PC-3 (cell line): ENCODE results near the gene CCDC110. TPM values are rescaled to one million over a fixed set of nuclear protein-coding genes. Genes with fewer than 3 reads are reported as not detected.

ENCODE experiments used
- ATAC-seq: fragments of 200-7000 bp; cut with Tn5 transposase; 2 replicates; pipeline ENCODE4 v1.9.1; 2020; ENCODE audit warnings: mild to moderate bottlenecking, moderate library complexity
- BruUV-seq: library from RNA; stranded (reverse); fragments of 400-500 nt; replicated peaks from 2 replicates; lab custom pipeline; 2021; lab: Mats Ljungman, UMichigan
- CTCF ChIA-PET: fragments of 300-600 bp; sonication (Branson Sonifier 250); formaldehyde crosslinking; loops from one replicate; lab custom pipeline; 2022; ENCODE audit warnings: antibody characterized with exemption; lab: Charles Lee
- POLR2A ChIA-PET: fragments of 300-600 bp; sonication (Branson Sonifier 250); formaldehyde crosslinking; loops from one replicate; lab custom pipeline; 2022; ENCODE audit warnings: antibody characterized with exemption; ENCODE audit not compliant: unreplicated experiment; lab: Charles Lee
- DNase-seq: peaks from one replicate; pipeline ENCODE4 v3.0.0-alpha.2; 2015
- H2AFZ ChIP-seq: fragments of 300-600 bp; sonication (generic); 2 replicates; pipeline ENCODE4 v1.6.0; 2016; ENCODE audit warnings: antibody characterized with exemption, low read length
- H3F3A ChIP-seq: fragments of 300-600 bp; sonication (generic); one replicate; pipeline ENCODE4 v1.6.0; 2017; ENCODE audit warnings: antibody characterized with exemption, low read length, control low read depth, mild to moderate bottlenecking; ENCODE audit not compliant: unreplicated experiment
- H3K27ac ChIP-seq: fragments of 300-600 bp; sonication (generic); 2 replicates; pipeline ENCODE4 v1.5.1; 2016; ENCODE audit warnings: mild to moderate bottlenecking, low read length
- H3K27me3 ChIP-seq: fragments of 300-600 bp; sonication (generic); 2 replicates; pipeline ENCODE4 v1.6.1; 2016; ENCODE audit warnings: low read length, mixed read lengths
- H3K36me3 ChIP-seq: fragments of 300-600 bp; sonication (generic); 2 replicates; pipeline ENCODE4 v1.6.1; 2016; ENCODE audit warnings: low read depth, mixed run types, low read length, mixed read lengths
- H3K4me1 ChIP-seq: fragments of 300-600 bp; sonication (generic); 2 replicates; pipeline ENCODE4 v1.5.1; 2016; ENCODE audit warnings: low read length; ENCODE audit not compliant: insufficient read depth
- H3K4me2 ChIP-seq: fragments of 300-600 bp; sonication (generic); 2 replicates; pipeline ENCODE4 v1.6.0; 2016; ENCODE audit warnings: low read length
- H3K4me3 ChIP-seq: fragments of 300-600 bp; sonication (generic); 2 replicates; pipeline ENCODE4 v1.5.1; 2016; ENCODE audit warnings: mild to moderate bottlenecking, low read length, mixed read lengths
- H3K79me2 ChIP-seq: fragments of 300-600 bp; sonication (generic); 2 replicates; pipeline ENCODE4 v1.6.1; 2017; ENCODE audit warnings: low read length, mixed read lengths
- H3K9ac ChIP-seq: fragments of 300-600 bp; sonication (generic); 2 replicates; pipeline ENCODE4 v1.6.0; 2016; ENCODE audit warnings: mild to moderate bottlenecking, low read length
- H3K9me2 ChIP-seq: fragments of 300-600 bp; sonication (generic); replicated peaks from 2 replicates; pipeline ENCODE4 v1.6.1; 2016; ENCODE audit warnings: mixed run types, low read length, mixed read lengths
- H3K9me3 ChIP-seq: fragments of 300-600 bp; sonication (generic); 2 replicates; pipeline ENCODE4 v1.6.1; 2016; ENCODE audit warnings: low read length, mixed read lengths
- H4K20me1 ChIP-seq: fragments of 300-600 bp; sonication (generic); 2 replicates; pipeline ENCODE4 v1.6.1; 2016; ENCODE audit warnings: low read length, mixed read lengths
- CTCF ChIP-seq: fragments of 300-600 bp; sonication (generic); conservative IDR thresholded peaks from 2 replicates; pipeline ENCODE4 v1.5.1; 2017; ENCODE audit warnings: antibody characterized with exemption, low read depth, mild to moderate bottlenecking, low read length
- EZH2 ChIP-seq: fragments of 300-600 bp; sonication (generic); IDR thresholded peaks from one replicate; pipeline ENCODE4 v1.6.1; 2017; ENCODE audit warnings: antibody characterized with exemption, mild to moderate bottlenecking, low read length; ENCODE audit not compliant: unreplicated experiment
- EZH2phosphoT487 ChIP-seq: fragments of 300-600 bp; sonication (generic); IDR thresholded peaks from 2 replicates; pipeline ENCODE4 v1.6.1; 2018; ENCODE audit warnings: mild to moderate bottlenecking, antibody characterized with exemption, low read length, borderline replicate concordance
- intact Hi-C: fragments of 100-400 bp; cut with micrococcal nuclease; formaldehyde crosslinking; loops from 2 replicates; pipeline ENCODE4 v1.9.0; 2023
- total RNA-seq: library from RNA; depleted of rRNA; stranded (reverse); fragments of >200 nt; gene quantifications from 2 replicates; pipeline ENCODE4 v1.2.3, GENCODE V29; 2014

CCDC110 gene
- total RNA-seq, 1 experiment from 2014 or later = 0.62 TPM

- H3F3A ChIP-seq = no peaks in the 10 kb centered on the region
- ChIA-PET CTCF (no interaction called here), POLR2A (no interaction called here)
- no peak overlapping the region for H3K4me2 ChIP-seq
- TF ChIP-seq CTCF (no peak), EZH2phosphoT487 (no peak), EZH2 (no peak)
- H4K20me1 ChIP-seq = no peaks in the 10 kb centered on the region
- no peak overlapping the region for H2AFZ ChIP-seq
- H3K79me2 ChIP-seq = no peaks in the 10 kb centered on the region
- H3K27ac ChIP-seq = no peak overlapping the region
- intact Hi-C loops = no loop called here
- no peaks in the 10 kb centered on the region for H3K9me3 ChIP-seq
- no peak overlapping the region for H3K9ac ChIP-seq
- DNase-seq = no peak
- no peaks in the 10 kb centered on the region for H3K36me3 ChIP-seq
- no peak for ATAC-seq
- H3K9me2 ChIP-seq = no peaks in the 10 kb centered on the region
- H3K4me3 ChIP-seq = no peak overlapping the region
- no peaks in the 10 kb centered on the region for H3K27me3 ChIP-seq
- H3K4me1 ChIP-seq = peaks cover 5% of the 10 kb centered on the region; the same call in 1 of the 2 replicates
- no TSS peak for BruUV-seq
These were observed 5.8 kb downstream of the CCDC110 start for GRCh38 chr4:185465707-185466106.

- CTCF ChIA-PET = no interaction called here
- H3K9me2 ChIP-seq = no peaks in the 10 kb centered on the region
- no TSS peak for BruUV-seq
- DNase-seq = no peak
- H2AFZ ChIP-seq = no peak overlapping the region
- POLR2A ChIA-PET = no interaction called here
- no peaks in the 10 kb centered on the region for H3K4me1 ChIP-seq
- no peak overlapping the region for H3K9ac ChIP-seq
- no peaks in the 10 kb centered on the region for H3K36me3 ChIP-seq
- H3K9me3 ChIP-seq = no peaks in the 10 kb centered on the region
- no peak; the same call in 1 of the 2 replicates for ATAC-seq
- intact Hi-C loops = no loop called here
- no peak for TF ChIP-seq EZH2phosphoT487
- TF ChIP-seq EZH2 = no peak
- no peak for TF ChIP-seq CTCF
- H3K79me2 ChIP-seq = no peaks in the 10 kb centered on the region
- no peaks in the 10 kb centered on the region for H3F3A ChIP-seq
- no peaks in the 10 kb centered on the region for H3K27me3 ChIP-seq
- no peak overlapping the region for H3K4me2 ChIP-seq
- H4K20me1 ChIP-seq = no peaks in the 10 kb centered on the region
- H3K4me3 ChIP-seq = no peak overlapping the region
- no peak overlapping the region for H3K27ac ChIP-seq
These were observed 6.6 kb downstream of the CCDC110 start for GRCh38 chr4:185464887-185465286.

GRCh38 chr4:185464183-185464582, 7.3 kb downstream of the CCDC110 start:
- H3K79me2 ChIP-seq = no peaks in the 10 kb centered on the region
- H3F3A ChIP-seq = no peaks in the 10 kb centered on the region
- H4K20me1 ChIP-seq = no peaks in the 10 kb centered on the region
- H3K27ac ChIP-seq = no peak overlapping the region
- no peak overlapping the region for H3K9ac ChIP-seq
- no peaks in the 10 kb centered on the region for H3K36me3 ChIP-seq
- DNase-seq (no peak), ATAC-seq (no peak)
- H3K9me2 ChIP-seq = no peaks in the 10 kb centered on the region
- ChIA-PET CTCF (no interaction called here), POLR2A (no interaction called here)
- intact Hi-C loops = no loop called here
- no peak overlapping the region for H3K4me3 ChIP-seq
- H3K9me3 ChIP-seq = no peaks in the 10 kb centered on the region
- no peaks in the 10 kb centered on the region for H3K27me3 ChIP-seq
- no peak overlapping the region for H2AFZ ChIP-seq
- H3K4me1 ChIP-seq = no peaks in the 10 kb centered on the region
- TF ChIP-seq EZH2phosphoT487 (no peak), EZH2 (no peak), CTCF (no peak)
- BruUV-seq = no TSS peak
- no peak overlapping the region for H3K4me2 ChIP-seq
